Endothelial cell of umbilical vein (primary cell): ENCODE measurements around the gene SEMA4D. TPM values are rescaled to one million over a fixed set of nuclear protein-coding genes. Genes with fewer than 3 reads are reported as not detected.

Source experiments
- BruUV-seq: library from RNA; stranded (reverse); fragments of 400-500 nt; replicated peaks from 2 replicates; lab custom pipeline; 2021; lab: Mats Ljungman, UMichigan
- CTCF ChIA-PET: fragments of 300-600, 350-600 bp; sonication (Branson Sonifier 250); formaldehyde crosslinking; loops from one replicate; lab custom pipeline; 2021; ENCODE audit warnings: antibody characterized with exemption, inconsistent platforms; lab: Charles Lee
- POLR2A ChIA-PET: fragments of 300-600, 350-600 bp; sonication (Branson Sonifier 250); formaldehyde crosslinking; loops from one replicate; lab custom pipeline; 2021; ENCODE audit warnings: antibody characterized with exemption, inconsistent platforms; lab: Charles Lee
- DNase-seq: peaks from one replicate; pipeline ENCODE4 v3.0.0-alpha.2; 2011; ENCODE audit warnings: low read depth, low spot score
- FAIRE-seq: peaks from 2 replicates; lab custom pipeline; 2011; peaks lifted over from hg19 to GRCh38; lab: Jason Lieb, UNC
- H2AFZ ChIP-seq: 2 replicates; pipeline ENCODE4 v1.6.0; 2012; ENCODE audit warnings: low read depth, low read length, control low read depth, inconsistent platforms
- H3K27ac ChIP-seq: 2 replicates; pipeline ENCODE4 v1.5.1; 2011; ENCODE audit warnings: low read depth, mild to moderate bottlenecking, control low read depth, low read length, moderate library complexity; ENCODE audit not compliant: insufficient read depth
- H3K27me3 ChIP-seq, 2 experiments: 2 replicates each; pipeline versions ENCODE4 v1.6.0 to v1.6.1; 2011; ENCODE audit warnings: low read length in 2 of 2, mixed read lengths in 1 of 2; ENCODE audit not compliant: control insufficient read depth in 2 of 2, insufficient read depth in 2 of 2
- H3K36me3 ChIP-seq, 2 experiments: 2 replicates in 1 of 2; 3 replicates in 1 of 2; pipeline ENCODE4 v1.5.1; 2011; ENCODE audit warnings: low read length in 2 of 2, mild to moderate bottlenecking in 1 of 2, moderate library complexity in 1 of 2; ENCODE audit not compliant: control insufficient read depth in 2 of 2, insufficient read depth in 2 of 2; ENCODE audit errors: extremely low read depth in 1 of 2
- H3K4me1 ChIP-seq: 3 replicates; pipeline ENCODE4 v1.5.1; 2011; ENCODE audit warnings: mild to moderate bottlenecking, low read length; ENCODE audit not compliant: control insufficient read depth, insufficient read depth; ENCODE audit errors: extremely low read depth
- H3K4me2 ChIP-seq: 2 replicates; pipeline ENCODE4 v1.6.1; 2011; ENCODE audit warnings: low read length, control low read depth, mixed read lengths; ENCODE audit not compliant: insufficient read depth
- H3K4me3 ChIP-seq, 3 experiments: fragments of 200-600 bp in 1 of 3; sonication (generic), shearing (Covaris generic) in 1 of 3; replicated peaks in 1 of 3; 2 replicates each; pipeline ENCODE4 v1.5.1; 2011 to 2016; ENCODE audit warnings: control low read depth in 3 of 3, low read length in 3 of 3, mild to moderate bottlenecking in 2 of 3, inconsistent platforms in 1 of 3, low read depth in 1 of 3, moderate library complexity in 1 of 3; ENCODE audit not compliant: insufficient read depth in 1 of 3
- H3K79me2 ChIP-seq: 2 replicates; pipeline ENCODE4 v1.6.0; 2012; ENCODE audit warnings: low read length, inconsistent platforms; ENCODE audit not compliant: control insufficient read depth, insufficient read depth
- H3K9ac ChIP-seq: replicated peaks from 2 replicates; pipeline ENCODE3; 2011; ENCODE audit warnings: low read length, control low read depth; ENCODE audit not compliant: insufficient read depth; ENCODE audit errors: extremely low read depth
- H3K9me1 ChIP-seq: replicated peaks from 3 replicates; pipeline ENCODE4 v1.6.0; 2011; ENCODE audit warnings: mild to moderate bottlenecking, low read length; ENCODE audit not compliant: control insufficient read depth, insufficient read depth; ENCODE audit errors: extremely low read depth
- H3K9me3 ChIP-seq: replicated peaks from 2 replicates; pipeline ENCODE4 v1.5.1; 2012; ENCODE audit warnings: low read length, inconsistent platforms; ENCODE audit not compliant: control insufficient read depth, insufficient read depth
- H4K20me1 ChIP-seq: replicated peaks from 2 replicates; pipeline ENCODE3; 2011; ENCODE audit warnings: mild to moderate bottlenecking, low read length; ENCODE audit not compliant: control insufficient read depth, insufficient read depth; ENCODE audit errors: extremely low read depth
- CTCF ChIP-seq, 2 donors: IDR thresholded peaks; 1 replicate in 1 of 2; 2 replicates in 1 of 2; pipeline ENCODE4 v1.5.1; 2011; ENCODE audit warnings: low read length in 2 of 2, mild to moderate bottlenecking in 2 of 2, moderate library complexity in 2 of 2, control low read depth in 1 of 2, inconsistent platforms in 1 of 2, low read depth in 1 of 2; ENCODE audit not compliant: insufficient read depth in 1 of 2; ENCODE audit errors: extremely low read depth in 1 of 2
- EZH2 ChIP-seq: IDR thresholded peaks from 2 replicates; pipeline ENCODE4 v1.6.1; 2012; ENCODE audit warnings: borderline replicate concordance, low read depth, mild to moderate bottlenecking, moderate library complexity, low read length, inconsistent platforms; ENCODE audit not compliant: severe bottlenecking
- FOS ChIP-seq: IDR thresholded peaks from 2 replicates; pipeline ENCODE4 v1.6.1; 2011; ENCODE audit warnings: mild to moderate bottlenecking, low read length, moderate library complexity, borderline replicate concordance; ENCODE audit not compliant: insufficient read depth
- GATA2 ChIP-seq: IDR thresholded peaks from 2 replicates; pipeline ENCODE4 v1.7.0; 2011; ENCODE audit warnings: low read depth, mild to moderate bottlenecking, moderate library complexity, mixed read lengths, low read length; ENCODE audit not compliant: insufficient read length, insufficient read depth
- JUN ChIP-seq: IDR thresholded peaks from 2 replicates; pipeline ENCODE4 v1.6.1; 2011; ENCODE audit warnings: borderline replicate concordance, low read depth; ENCODE audit not compliant: insufficient read length, insufficient read depth
- MAX ChIP-seq: IDR thresholded peaks from 2 replicates; pipeline ENCODE4 v1.6.1; 2011; ENCODE audit not compliant: insufficient read depth, insufficient read length
- MYC ChIP-seq: IDR thresholded peaks from one replicate; pipeline ENCODE4 v1.6.1; 2011; ENCODE audit warnings: mild to moderate bottlenecking, low read depth, low read length
- POLR2A ChIP-seq: IDR thresholded peaks from 2 replicates; pipeline ENCODE4 v1.6.1; 2012; ENCODE audit warnings: low read depth, mild to moderate bottlenecking, control low read depth, low read length
- POLR2AphosphoS5 ChIP-seq: IDR thresholded peaks from 2 replicates; pipeline ENCODE4 v1.6.1; 2012; ENCODE audit warnings: low read depth, mild to moderate bottlenecking, control low read depth, low read length, moderate library complexity; ENCODE audit not compliant: insufficient read depth
- dilution Hi-C: fragments of 300-500 bp; cut with MboI; formaldehyde crosslinking; loops from one replicate; pipeline ENCODE4 v1.15.0; 2019; ENCODE audit warnings: low sequenced_read_pairs; ENCODE audit not compliant: extremely low pct_ligation_motif_present
- intact Hi-C: fragments of 100-400 bp; cut with micrococcal nuclease; formaldehyde crosslinking; loops from one replicate; pipeline ENCODE4 v1.10.0; 2022
- polyA plus RNA-seq, 4 experiments: library from polyadenylated mRNA; depleted of rRNA in 3 of 4; stranded (reverse) in 3 of 4; unstranded in 1 of 4; fragments of >200 nt; gene quantifications; 2 replicates each; pipeline versions ENCODE4 v1.2.1 to v1.2.3, GENCODE V29; 2011 to 2012; ENCODE audit warnings: missing spikeins in 1 of 4
- total RNA-seq: library from RNA; stranded (reverse); gene quantifications from 2 replicates; pipeline ENCODE4 v1.2.3, GENCODE V29; 2021

Gene SEMA4D
- total and polyA plus RNA-seq, 2 donors (not counting 3 experiments of a cell fraction or from before 2014, with no cell fraction given): 3.9 to 15.7 TPM

- FAIRE-seq: no peak
- Histone ChIP-seq H3K9me1 (no peaks in the 10 kb centered on the region), H3K27me3 (no peaks in the 10 kb centered on the region), H3K9me3 (no peaks in the 10 kb centered on the region), H2AFZ (no peak overlapping the region), H3K4me2 (no peak overlapping the region), H3K4me3 (no peak overlapping the region), H3K27ac (no peak overlapping the region), H3K79me2 (no peaks in the 10 kb centered on the region), H4K20me1 (no peaks in the 10 kb centered on the region), H3K9ac (no peak overlapping the region), H3K36me3 (no peaks in the 10 kb centered on the region), H3K4me1 (no peaks in the 10 kb centered on the region)
- intact Hi-C loops: no loop called here
- BruUV-seq: no TSS peak
- dilution Hi-C loops: no loop called here
- CTCF ChIA-PET: interaction anchor here (1.4 kb wide), 2 partner anchors 11 to 14 kb away, joined by 3 to 4 read pairs; no protein-coding TSS in a partner anchor
- POLR2A ChIA-PET: no interaction called here
- TF ChIP-seq EZH2: no peak
- no peak for TF ChIP-seq FOS
- TF ChIP-seq POLR2AphosphoS5: no peak
- TF ChIP-seq GATA2: no peak
- no peak for TF ChIP-seq MAX
- TF ChIP-seq POLR2A: no peak
- TF ChIP-seq JUN: no peak
- no peak for TF ChIP-seq CTCF (IDR thresholded peaks at IDR 0.05; ENCODE audit: extremely low read depth in 1 of 2, insufficient read depth in 1 of 2, low read depth in 1 of 2, low read length in 2 of 2)
- no peak for TF ChIP-seq MYC
- no peak for DNase-seq
Observed at GRCh38 chr9:89488936-89489335, 9.0 kb downstream of the SEMA4D start.
